GM18511 (cell line): ENCODE measurements around the gene STXBP2.
"Not testable (repeated sequence)": the region's sequence is repeated elsewhere in the genome, so short reads cannot be mapped to it uniquely, and the experiment has no call there.

Experiments used
- ATAC-seq: cut with Tn5 transposase; IDR thresholded peaks from one replicate; pipeline ENCODE4 v1.9.1; 2021; ENCODE audit warnings: mild to moderate bottlenecking, moderate library complexity; ENCODE audit not compliant: unreplicated experiment

The STXBP2 gene

GRCh38 chr19:7631577-7631976, 5.3 kb upstream of the STXBP2 start:
- ATAC-seq, result no peak

- no peak for ATAC-seq
Measured at GRCh38 chr19:7632340-7633203, 4.3 kb upstream of the STXBP2 start.

DNA sequence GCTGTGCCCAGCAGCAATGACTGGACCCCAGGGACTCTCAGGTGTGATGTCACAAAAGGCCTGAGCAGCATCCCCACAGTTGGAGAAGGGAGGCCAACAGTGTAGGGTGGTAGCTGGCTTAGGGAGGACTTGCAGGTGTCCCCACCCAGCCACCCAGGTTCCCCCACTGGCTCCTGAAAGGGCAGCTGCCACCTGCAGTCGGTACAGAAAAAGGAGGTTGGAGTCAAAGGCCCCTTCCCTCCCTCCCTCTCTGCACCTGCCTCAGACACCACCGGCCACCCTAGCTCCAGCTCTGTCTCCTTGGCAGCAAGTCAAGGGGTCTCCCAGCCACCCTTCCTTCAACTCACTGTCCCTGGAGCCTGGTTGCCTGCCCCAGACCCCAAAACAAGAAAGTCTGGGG, 3.2 kb upstream of the STXBP2 start, which contains the start of gene PCP2:
PCP2 (minus strand) TSS at position 22 of the 400 bp plus-strand sequence. CDS start 262 bp downstream, outside the sequence.
- no peak for ATAC-seq

DNA sequence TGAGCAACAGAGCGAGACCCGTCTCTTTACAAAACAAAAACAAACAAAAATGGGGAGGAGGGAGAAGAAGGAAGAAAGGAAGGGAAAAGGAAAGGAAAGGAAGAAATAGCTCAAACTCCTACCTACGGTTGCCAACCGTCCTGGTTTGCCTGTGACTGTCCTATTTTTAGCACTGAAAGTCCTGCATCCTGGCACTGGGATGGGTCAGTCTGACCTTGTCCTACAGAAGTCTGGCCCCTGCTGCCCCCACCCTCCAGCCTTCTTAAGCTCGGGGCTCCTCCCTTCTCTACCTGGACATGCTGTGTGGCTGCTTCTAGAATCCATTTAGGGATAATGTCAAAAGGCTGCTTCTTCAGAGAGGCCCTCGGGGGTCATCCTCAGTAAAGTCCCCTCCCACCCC, 1.2 kb upstream of the STXBP2 start:
- no peak for ATAC-seq

GRCh38 chr19:7636317-7636690, 606 bp upstream of the STXBP2 start:
- ATAC-seq, result no peak

- peak; percentile 6 for ATAC-seq
Measured at GRCh38 chr19:7637374-7638256, 705 bp downstream of the STXBP2 start.

DNA sequence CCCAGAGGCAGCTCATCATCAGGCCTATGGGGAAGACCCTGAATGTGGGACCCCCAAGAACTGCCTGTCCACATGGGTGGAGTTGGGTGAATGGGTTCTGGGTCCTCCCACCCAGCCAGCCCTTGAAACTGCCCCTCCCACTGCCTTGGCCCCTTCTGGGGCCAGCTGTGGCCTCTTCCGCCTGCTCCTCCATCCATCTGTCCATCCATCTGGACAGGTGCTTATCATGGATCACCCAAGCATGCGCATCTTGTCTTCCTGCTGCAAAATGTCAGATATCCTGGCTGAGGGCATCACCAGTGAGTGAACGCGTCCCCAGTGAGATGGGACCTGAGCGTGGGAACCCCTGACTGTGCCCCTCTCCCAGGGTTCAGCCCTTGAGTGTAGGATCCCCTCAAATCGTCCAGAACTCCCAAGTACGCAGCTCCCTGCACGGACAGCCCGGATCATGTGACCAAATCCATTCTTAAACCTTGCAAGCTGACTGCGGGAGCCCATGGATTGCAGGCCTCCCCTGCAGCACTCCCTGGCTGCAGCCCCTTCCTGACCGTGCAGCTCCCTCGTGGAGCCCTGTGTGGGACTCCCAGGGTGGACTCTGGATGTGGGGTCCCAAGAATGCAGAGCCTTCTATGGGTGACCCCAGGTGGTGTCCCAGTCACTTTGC, 2.0 kb downstream of the STXBP2 start:
- no peak for ATAC-seq

- ATAC-seq, result no peak
Measured at GRCh38 chr19:7639863-7640348, 3.0 kb downstream of the STXBP2 start.

GRCh38 chr19:7640803-7641202, 3.9 kb downstream of the STXBP2 start:
- ATAC-seq, result no peak

GRCh38 chr19:7641290-7642276, 4.7 kb downstream of the STXBP2 start:
- no peak for ATAC-seq

DNA sequence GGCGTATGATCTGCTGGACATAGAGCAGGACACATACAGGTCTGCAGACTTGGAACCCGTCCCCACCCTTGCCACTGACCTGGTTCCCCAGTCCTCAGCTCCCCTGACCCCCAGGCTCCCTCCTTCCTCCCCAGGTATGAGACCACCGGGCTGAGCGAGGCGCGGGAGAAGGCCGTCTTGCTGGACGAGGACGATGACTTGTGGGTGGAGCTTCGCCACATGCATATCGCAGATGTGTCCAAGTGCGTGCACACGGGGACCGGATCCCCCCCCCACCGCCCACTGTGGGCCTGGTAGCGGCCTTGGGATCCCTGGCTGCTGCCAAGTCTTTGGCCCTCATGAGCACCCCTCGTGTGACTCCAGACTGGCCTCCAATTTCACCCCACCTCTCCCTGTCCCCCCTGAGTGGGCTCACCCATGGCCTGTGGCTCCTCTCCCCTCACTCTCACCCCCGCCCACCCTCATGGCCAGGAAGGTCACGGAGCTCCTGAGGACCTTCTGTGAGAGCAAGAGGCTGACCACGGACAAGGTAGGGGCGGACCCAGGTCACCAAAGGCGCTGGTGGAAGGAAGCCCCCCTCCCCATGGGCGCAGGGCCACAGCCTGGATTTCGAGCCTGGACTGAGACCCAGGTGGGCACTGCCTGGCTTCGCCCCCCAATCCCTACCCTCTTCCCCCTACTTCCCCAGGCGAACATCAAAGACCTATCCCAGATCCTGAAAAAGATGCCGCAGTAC, 5.6 kb downstream of the STXBP2 start:
- ATAC-seq, result no peak

DNA sequence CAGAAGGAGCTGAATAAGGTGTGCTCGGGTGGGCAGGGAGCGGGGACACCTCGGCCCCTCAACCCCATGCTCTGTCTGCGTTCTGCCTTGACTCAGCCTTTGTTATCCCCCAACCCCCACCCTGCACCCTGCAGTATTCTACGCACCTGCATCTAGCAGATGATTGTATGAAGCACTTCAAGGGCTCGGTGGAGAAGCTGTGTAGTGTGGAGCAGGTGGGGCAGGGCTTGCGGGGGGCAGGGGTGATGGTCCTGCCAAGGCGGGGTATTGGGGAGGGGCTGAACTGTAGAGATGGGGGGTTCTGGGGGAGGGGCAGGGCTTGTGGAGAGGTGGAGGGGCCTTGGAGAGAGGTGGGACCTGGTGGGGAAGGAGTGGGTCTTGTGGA, 6.1 kb downstream of the STXBP2 start:
- ATAC-seq, result no peak

DNA sequence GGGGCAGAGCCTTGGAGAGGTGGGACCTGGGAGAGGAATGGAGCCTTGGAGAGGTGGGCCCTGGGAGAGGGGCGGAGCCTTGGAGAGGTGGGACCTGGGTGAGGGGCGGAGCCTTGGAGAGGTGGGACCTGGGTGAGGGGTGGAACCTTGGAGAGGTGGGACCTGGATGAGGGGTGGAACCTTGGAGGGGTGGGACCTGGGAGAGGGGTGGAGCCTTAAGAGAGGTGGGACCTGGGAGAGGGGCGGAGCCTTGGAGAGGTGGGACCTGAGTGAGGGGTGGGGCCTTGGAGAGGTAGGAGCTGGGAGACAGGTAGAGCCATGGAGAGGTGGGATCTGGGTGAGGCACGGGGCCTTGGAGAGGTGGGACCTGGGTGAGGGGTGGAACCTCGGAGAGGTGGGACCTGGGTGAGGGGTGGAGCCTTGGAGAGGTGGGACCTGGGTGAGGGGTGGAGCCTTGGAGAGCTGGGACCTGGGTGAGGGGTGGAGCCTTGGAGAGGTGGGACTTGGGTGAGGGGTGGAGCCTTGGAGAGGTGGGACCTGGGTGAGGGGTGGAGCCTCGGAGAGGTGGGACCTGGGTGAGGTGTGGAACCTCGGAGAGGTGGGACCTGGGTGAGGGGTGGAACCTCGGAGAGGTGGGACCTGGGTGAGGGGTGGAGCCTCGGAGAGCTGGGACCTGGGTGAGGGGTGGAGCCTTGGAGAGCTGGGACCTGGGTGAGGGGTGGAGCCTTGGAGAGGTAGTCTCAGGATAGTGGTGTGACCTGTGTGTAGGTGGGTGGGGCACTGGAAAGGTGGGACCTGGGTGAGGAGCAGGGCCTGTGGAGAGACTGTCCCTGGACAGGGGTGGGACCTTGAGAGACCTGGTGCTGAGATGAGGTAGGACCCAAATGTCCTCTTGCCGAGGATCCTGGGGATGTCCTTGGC, 7.0 kb downstream of the STXBP2 start:
- not testable (repeated sequence) for ATAC-seq

DNA sequence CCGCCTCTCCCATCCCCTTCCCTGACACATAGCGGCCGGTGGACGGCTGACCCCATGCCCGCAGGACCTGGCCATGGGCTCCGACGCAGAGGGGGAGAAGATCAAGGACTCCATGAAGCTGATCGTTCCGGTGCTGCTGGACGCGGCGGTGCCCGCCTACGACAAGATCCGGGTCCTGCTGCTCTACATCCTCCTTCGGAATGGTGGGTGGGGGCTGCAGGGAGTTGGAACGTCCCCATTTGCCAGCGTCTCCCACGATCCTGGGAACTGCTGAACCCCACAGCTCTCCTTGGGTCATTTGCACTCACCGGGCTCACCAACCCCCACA, 7.6 kb downstream of the STXBP2 start:
- ATAC-seq, result no peak

GRCh38 chr19:7645163-7645562, 8.3 kb downstream of the STXBP2 start:
- ATAC-seq, result no peak

- no peak for ATAC-seq
Measured at GRCh38 chr19:7645656-7646425, 8.9 kb downstream of the STXBP2 start.

- no peak for ATAC-seq
Measured at GRCh38 chr19:7646426-7646700, 9.5 kb downstream of the STXBP2 start.

DNA sequence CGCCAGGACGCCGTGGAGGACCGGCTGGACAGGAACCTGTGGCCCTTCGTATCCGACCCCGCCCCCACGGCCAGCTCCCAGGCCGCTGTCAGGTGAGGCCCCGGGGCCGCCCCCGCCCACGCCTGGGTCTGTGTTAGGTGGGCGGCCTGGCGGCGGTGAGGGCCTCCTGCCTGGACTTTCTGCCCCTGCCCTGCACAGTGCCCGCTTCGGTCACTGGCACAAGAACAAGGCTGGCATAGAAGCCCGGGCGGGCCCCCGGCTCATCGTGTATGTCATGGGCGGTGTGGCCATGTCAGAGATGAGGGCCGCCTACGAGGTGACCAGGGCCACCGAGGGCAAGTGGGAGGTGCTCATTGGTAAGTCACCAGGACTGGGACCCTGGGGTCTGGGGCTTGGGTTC, 10.2 kb downstream of the STXBP2 start:
- ATAC-seq, result no peak
